Testis (tissue), 3 donors: ENCODE data around the gene ING1. TPM values are rescaled to one million over a fixed set of nuclear protein-coding genes. Genes with fewer than 3 reads are reported as not detected.

Experiments
- DNase-seq: peaks from one replicate; pipeline ENCODE4 v3.0.0-alpha.2; 2019
- H3K27ac ChIP-seq, 2 donors: fragments of 200-600 bp; sonication (generic); one replicate each; pipeline ENCODE4 v1.5.1; 2019
- H3K27me3 ChIP-seq: fragments of 200-600 bp; sonication (generic); one replicate; pipeline ENCODE4 v1.5.1; 2019
- H3K36me3 ChIP-seq: fragments of 200-600 bp; sonication (generic); one replicate; pipeline ENCODE4 v1.5.1; 2017; ENCODE audit warnings: low read depth; ENCODE audit errors: missing control alignments
- H3K4me1 ChIP-seq: fragments of 200-600 bp; sonication (generic); one replicate; pipeline ENCODE4 v1.5.1; 2019
- H3K4me3 ChIP-seq, 2 donors: fragments of 200-600 bp; sonication (generic); one replicate each; pipeline ENCODE4 v1.5.1; 2017 to 2019
- H3K9me3 ChIP-seq: fragments of 200-600 bp; sonication (generic); one replicate; pipeline ENCODE4 v1.5.1; 2017
- POLR2A ChIP-seq: fragments of 450-650 bp; IDR thresholded peaks from one replicate; pipeline ENCODE4 v1.6.1; 2017; ENCODE audit warnings: antibody characterized with exemption, mild to moderate bottlenecking, moderate library complexity
- WGBS, 2 donors: methylation state at CpG; one replicate each; pipeline ENCODE4 v1.1.5; 2018; 5-methylcytosine and 5-hydroxymethylcytosine counted together
- intact Hi-C: fragments of 100-400 bp; cut with DNase I; formaldehyde crosslinking; loops from one replicate; pipeline ENCODE4 v1.15.1; 2023; ENCODE audit warnings: low total_unique reads
- polyA plus RNA-seq: library from polyadenylated mRNA; stranded (reverse); fragments of 350-450 nt; fragmentation: Illumina TruSeq; extraction: RNeasy Lipid Tissue Mini Kit (QIAGEN cat#74804); gene quantifications from one replicate; pipeline ENCODE4 v1.2.3, GENCODE V29; 2014; ENCODE audit warnings: low read depth, low replicate concordance; ENCODE audit not compliant: insufficient read depth
- total RNA-seq, 2 donors: library from RNA; depleted of rRNA; stranded (reverse); fragments of >200 nt; gene quantifications; one replicate each; pipeline ENCODE4 v1.2.3, GENCODE V29; 2016
- TF ChIP-seq, protein P1 (sequence below), 3 experiments: fragments of 450-650 bp in 2 of 3; fragments of 200-600 bp in 1 of 3; sonication (generic) in 1 of 3; IDR thresholded peaks; one replicate each; pipeline ENCODE4 v1.5.1; 2016 to 2019; ENCODE audit warnings: antibody characterized with exemption in 3 of 3, mild to moderate bottlenecking in 2 of 3, moderate library complexity in 1 of 3

The ING1 gene
- total and polyA plus RNA-seq, 3 donors from 2014 or later: 42.2 to 45.5 (median 43.6) TPM

GRCh38 chr13:110680852-110681251 lies 32.6 kb upstream of the ING1 start:
- intact Hi-C loops: no loop called here
- WGBS, 2 donors: 78 to 83% methylated on average over 7 of the region's 7 CpGs
- DNase-seq: no peak
- no peak for TF ChIP-seq POLR2A
- TF ChIP-seq, protein P1, sequence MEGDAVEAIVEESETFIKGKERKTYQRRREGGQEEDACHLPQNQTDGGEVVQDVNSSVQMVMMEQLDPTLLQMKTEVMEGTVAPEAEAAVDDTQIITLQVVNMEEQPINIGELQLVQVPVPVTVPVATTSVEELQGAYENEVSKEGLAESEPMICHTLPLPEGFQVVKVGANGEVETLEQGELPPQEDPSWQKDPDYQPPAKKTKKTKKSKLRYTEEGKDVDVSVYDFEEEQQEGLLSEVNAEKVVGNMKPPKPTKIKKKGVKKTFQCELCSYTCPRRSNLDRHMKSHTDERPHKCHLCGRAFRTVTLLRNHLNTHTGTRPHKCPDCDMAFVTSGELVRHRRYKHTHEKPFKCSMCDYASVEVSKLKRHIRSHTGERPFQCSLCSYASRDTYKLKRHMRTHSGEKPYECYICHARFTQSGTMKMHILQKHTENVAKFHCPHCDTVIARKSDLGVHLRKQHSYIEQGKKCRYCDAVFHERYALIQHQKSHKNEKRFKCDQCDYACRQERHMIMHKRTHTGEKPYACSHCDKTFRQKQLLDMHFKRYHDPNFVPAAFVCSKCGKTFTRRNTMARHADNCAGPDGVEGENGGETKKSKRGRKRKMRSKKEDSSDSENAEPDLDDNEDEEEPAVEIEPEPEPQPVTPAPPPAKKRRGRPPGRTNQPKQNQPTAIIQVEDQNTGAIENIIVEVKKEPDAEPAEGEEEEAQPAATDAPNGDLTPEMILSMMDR (IDR thresholded peaks at IDR 0.05): peak; percentile 14 to 46 (median 30)
- no peaks in the 10 kb centered on the region for H3K27me3 ChIP-seq
- H3K4me1 ChIP-seq: peaks cover 8% of the 10 kb centered on the region
- no peaks in the 10 kb centered on the region for H3K9me3 ChIP-seq
- no peak overlapping the region for H3K4me3 ChIP-seq
- no peaks in the 10 kb centered on the region for H3K36me3 ChIP-seq
- no peak overlapping the region for H3K27ac ChIP-seq

- H3K27me3 ChIP-seq: no peaks in the 10 kb centered on the region
- no peak for DNase-seq
- 88% methylated on average over 15 of the region's 15 CpGs for WGBS, 2 donors
- no peaks in the 10 kb centered on the region for H3K9me3 ChIP-seq
- no peak for TF ChIP-seq POLR2A
- TF ChIP-seq, protein P1 (IDR thresholded peaks at IDR 0.05): no peak
- H3K4me1 ChIP-seq: peaks cover 8% of the 10 kb centered on the region
- H3K36me3 ChIP-seq: no peaks in the 10 kb centered on the region
- H3K27ac ChIP-seq: no peak overlapping the region
- no peak overlapping the region for H3K4me3 ChIP-seq
- intact Hi-C loops: no loop called here
Measured at GRCh38 chr13:110681868-110682550, 31.5 kb upstream of the ING1 start.

GRCh38 chr13:110682746-110683145 lies 30.8 kb upstream of the ING1 start:
- 81 to 85% methylated on average over 12 of the region's 12 CpGs for WGBS, 2 donors
- no peaks in the 10 kb centered on the region for H3K36me3 ChIP-seq
- intact Hi-C loops: no loop called here

DNA sequence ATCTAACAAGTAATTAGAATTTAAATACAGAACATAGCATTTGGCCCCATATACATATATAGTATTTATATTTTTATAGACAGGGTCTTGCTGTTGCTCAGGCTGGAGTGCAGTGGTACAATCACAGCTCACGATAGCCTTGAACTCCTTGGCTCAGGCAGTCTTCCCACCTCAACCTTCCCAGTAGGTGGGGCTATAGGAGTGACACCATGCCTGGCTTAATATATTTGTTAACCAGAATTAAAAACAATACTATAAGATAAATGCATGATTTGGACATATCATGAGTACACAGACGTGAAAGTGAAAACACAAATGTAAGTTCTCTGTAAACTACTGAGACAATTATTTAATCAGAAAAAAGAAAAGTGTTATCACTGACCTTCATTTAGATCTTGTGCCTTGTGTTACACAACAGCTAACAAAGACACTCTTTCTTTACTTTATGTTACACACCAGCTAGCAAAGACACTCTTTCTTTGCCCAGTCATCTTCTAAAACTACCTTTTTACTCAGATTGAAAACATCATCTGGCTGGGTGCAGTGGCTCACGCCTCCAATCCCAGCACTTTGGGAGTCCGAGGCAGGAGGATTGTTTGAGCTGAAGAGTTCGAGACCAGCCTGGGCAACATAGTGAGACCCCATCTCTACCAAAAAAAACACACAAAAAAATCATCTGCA lies 30.2 kb upstream of the ING1 start:
- 60 to 69% methylated on average over 5 of the region's 5 CpGs for WGBS, 2 donors
- intact Hi-C loops: no loop called here
- DNase-seq: peak; percentile 38
- TF ChIP-seq, protein P1 (IDR thresholded peaks at IDR 0.05): peak in 1 of 3 experiments; percentile 15
- no peak for TF ChIP-seq POLR2A
- no peaks in the 10 kb centered on the region for H3K27me3 ChIP-seq
- no peak overlapping the region for H3K4me3 ChIP-seq
- peaks cover 8% of the 10 kb centered on the region for H3K4me1 ChIP-seq
- no peaks in the 10 kb centered on the region for H3K9me3 ChIP-seq
- H3K36me3 ChIP-seq: no peaks in the 10 kb centered on the region
- H3K27ac ChIP-seq: no peak overlapping the region

More at GRCh38 chr13:110682746-110683145, 30.8 kb upstream of the ING1 start:
- no peak for DNase-seq
- peaks cover 8% of the 10 kb centered on the region for H3K4me1 ChIP-seq
- no peaks in the 10 kb centered on the region for H3K27me3 ChIP-seq
- H3K27ac ChIP-seq: no peak overlapping the region
- H3K9me3 ChIP-seq: no peaks in the 10 kb centered on the region
- TF ChIP-seq, protein P1 (IDR thresholded peaks at IDR 0.05): no peak
- no peak for TF ChIP-seq POLR2A
- no peak overlapping the region for H3K4me3 ChIP-seq
